Adrenal gland (tissue), 12 donors: ENCODE measurements around the gene UBL7. TPM values are rescaled to one million over a fixed set of nuclear protein-coding genes. Genes with fewer than 3 reads are reported as not detected.
A peak's percentile ranks its signal among the peaks of the same experiment; 100 is the strongest.

ENCODE experiments used
- DNase-seq, 7 donors: peaks; one replicate each; pipeline ENCODE4 v3.0.0-alpha.2; 2019 to 2020
- H3K27ac ChIP-seq, 5 donors: fragments of 200-600 bp; sonication (generic) in 4 of 5; 1 replicate in 3 of 5; 2 replicates in 2 of 5; pipeline versions ENCODE4 v1.5.1 to v1.8.0; 2016 to 2020; ENCODE audit warnings: mild to moderate bottlenecking in 1 of 5
- H3K27me3 ChIP-seq: fragments of 200-600 bp; 2 replicates; pipeline ENCODE4 v1.8.0; 2021
- H3K36me3 ChIP-seq, 2 donors: fragments of 200-600 bp; replicated peaks in 1 of 2; 1 replicate in 1 of 2; 2 replicates in 1 of 2; pipeline versions ENCODE4 v1.5.1 to v1.8.0; 2018 to 2022
- H3K4me1 ChIP-seq, 2 donors: fragments of 200-600 bp; replicated peaks in 1 of 2; 1 replicate in 1 of 2; 2 replicates in 1 of 2; pipeline versions ENCODE4 v1.5.1 to v1.8.0; 2018 to 2021
- H3K4me3 ChIP-seq, 4 donors: fragments of 200-600 bp; sonication (generic) in 3 of 4; one replicate each; pipeline ENCODE4 v1.5.1; 2016 to 2018
- H3K9me3 ChIP-seq, 3 donors: fragments of 200-600 bp; sonication (generic) in 1 of 3; replicated peaks in 1 of 3; 1 replicate in 2 of 3; 2 replicates in 1 of 3; pipeline versions ENCODE4 v1.5.1 to v1.8.0; 2016 to 2021
- POLR2A ChIP-seq, 2 donors: fragments of 450-650 bp; IDR thresholded peaks; one replicate each; pipeline ENCODE4 v1.6.1; 2017; ENCODE audit warnings: antibody characterized with exemption in 2 of 2, mild to moderate bottlenecking in 2 of 2, moderate library complexity in 1 of 2
- WGBS, 4 donors: extraction: QIAGEN DNeasy Blood & Tissue Kit in 2 of 4; methylation state at CpG; one replicate each; pipeline versions ENCODE4 v1.1.5 to v1.1.7; 2013 to 2017; 5-methylcytosine and 5-hydroxymethylcytosine counted together
- intact Hi-C, 2 donors: fragments of 100-400 bp; cut with DNase I; formaldehyde crosslinking; loops; one replicate each; pipeline versions ENCODE4 v1.14.1 to v1.15.0; 2022 to 2023
- polyA plus RNA-seq, 3 donors: library from polyadenylated mRNA; stranded (reverse); fragments of 200-250 nt in 2 of 3; fragments of 350-450 nt in 1 of 3; fragmentation: Illumina TruSeq in 1 of 3; extraction: RNeasy Lipid Tissue Mini Kit (QIAGEN cat#74804) in 1 of 3; gene quantifications; one replicate each; pipeline ENCODE4 v1.2.3, GENCODE V29; 2013 to 2014
- total RNA-seq, 9 donors: library from RNA; depleted of rRNA in 4 of 9; stranded (reverse); fragments of >200 nt in 4 of 9; fragments of 120-200 nt in 1 of 9; fragmentation: NEBNext Ultra II Directional in 1 of 9; extraction: Animal tissue kit (Norgen Biotek cat#: 25700) in 1 of 9; gene quantifications; one replicate each; pipeline versions ENCODE4 v1.1.0 to v1.2.4, GENCODE V29; 2013 to 2023
- TF ChIP-seq, protein P1 (sequence below), 6 experiments: fragments of 450-650 bp in 4 of 6; fragments of 200-600 bp in 2 of 6; sonication (generic) in 1 of 6; IDR thresholded peaks; 1 replicate in 5 of 6; 2 replicates in 1 of 6; pipeline versions ENCODE4 v1.5.1 to v1.8.0; 2016 to 2021; ENCODE audit warnings: antibody characterized with exemption in 6 of 6, mild to moderate bottlenecking in 2 of 6, moderate library complexity in 1 of 6
- donor health status: healthy with polysubstance abuse.
- donor health status: Bipolar disorder and iron deficiency.
- donor health status: DM: yes; HTN: yes; CAD: no.
- donor health status: DM: no; HTN: no; CAD: no.
- donor health status: DM: no; HTN: no; CAD: no.
- donor health status: DM: yes; HTN: yes; CAD: no.

UBL7 gene
- total and polyA plus RNA-seq, 12 donors = 16.0 to 85.0 (median 50.2) TPM

DNA sequence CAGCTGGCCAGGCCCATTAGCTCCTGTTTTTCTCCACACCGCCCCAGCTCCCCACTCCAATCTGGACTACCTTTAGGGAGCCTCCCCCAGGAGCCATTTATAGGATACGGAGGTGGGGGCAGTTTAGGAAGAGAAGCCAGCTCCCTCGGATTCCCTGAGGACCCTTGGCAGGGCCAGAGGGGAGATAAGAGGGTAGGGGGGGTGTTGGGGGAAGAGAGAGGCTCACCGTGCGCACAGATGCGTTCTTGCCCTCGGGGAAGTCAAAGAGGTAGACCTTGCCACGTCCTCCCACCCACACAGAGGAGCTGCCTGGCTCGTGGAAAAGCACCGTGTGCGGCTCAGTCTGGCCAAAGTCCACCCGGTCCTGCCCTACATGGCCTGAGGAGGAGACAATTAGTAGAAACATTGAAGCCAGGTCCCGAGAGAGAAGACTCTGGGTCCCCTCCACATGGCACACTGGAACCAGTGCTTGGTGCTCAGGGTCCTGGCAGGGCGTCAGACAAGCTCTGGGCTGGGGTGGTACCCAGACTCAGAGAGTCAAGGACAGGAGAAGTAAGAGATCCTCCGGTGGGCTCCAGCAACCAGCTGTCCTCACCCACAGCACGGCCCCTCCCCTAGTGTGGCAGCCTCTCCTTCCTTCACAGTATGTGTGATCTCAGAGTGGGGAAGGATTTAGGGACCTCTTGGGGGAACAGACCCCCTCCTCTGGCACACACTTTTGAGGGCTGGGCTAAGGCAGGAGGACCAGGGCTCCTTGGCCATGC lies 42.2 kb downstream of the UBL7 start:
- TF ChIP-seq, protein P1, sequence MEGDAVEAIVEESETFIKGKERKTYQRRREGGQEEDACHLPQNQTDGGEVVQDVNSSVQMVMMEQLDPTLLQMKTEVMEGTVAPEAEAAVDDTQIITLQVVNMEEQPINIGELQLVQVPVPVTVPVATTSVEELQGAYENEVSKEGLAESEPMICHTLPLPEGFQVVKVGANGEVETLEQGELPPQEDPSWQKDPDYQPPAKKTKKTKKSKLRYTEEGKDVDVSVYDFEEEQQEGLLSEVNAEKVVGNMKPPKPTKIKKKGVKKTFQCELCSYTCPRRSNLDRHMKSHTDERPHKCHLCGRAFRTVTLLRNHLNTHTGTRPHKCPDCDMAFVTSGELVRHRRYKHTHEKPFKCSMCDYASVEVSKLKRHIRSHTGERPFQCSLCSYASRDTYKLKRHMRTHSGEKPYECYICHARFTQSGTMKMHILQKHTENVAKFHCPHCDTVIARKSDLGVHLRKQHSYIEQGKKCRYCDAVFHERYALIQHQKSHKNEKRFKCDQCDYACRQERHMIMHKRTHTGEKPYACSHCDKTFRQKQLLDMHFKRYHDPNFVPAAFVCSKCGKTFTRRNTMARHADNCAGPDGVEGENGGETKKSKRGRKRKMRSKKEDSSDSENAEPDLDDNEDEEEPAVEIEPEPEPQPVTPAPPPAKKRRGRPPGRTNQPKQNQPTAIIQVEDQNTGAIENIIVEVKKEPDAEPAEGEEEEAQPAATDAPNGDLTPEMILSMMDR (IDR thresholded peaks at IDR 0.05) = no peak
- TF ChIP-seq POLR2A (IDR thresholded peaks at IDR 0.05) = no peak
- H3K27ac ChIP-seq = peak overlapping the region in 1 of 5 donors; percentile 84
- no peak overlapping the region for H3K4me3 ChIP-seq
- 78 to 86% (median 84%) methylated on average over 14 to 16 of the region's 16 CpGs for WGBS, 4 donors
- H3K9me3 ChIP-seq = no peaks in the 10 kb centered on the region
- no peak for DNase-seq
- H3K36me3 ChIP-seq = no peaks in the 10 kb centered on the region
- peaks cover 6 to 28% of the 10 kb centered on the region in 2 donors for H3K4me1 ChIP-seq
- intact Hi-C loops = no loop called here
- no peaks in the 10 kb centered on the region for H3K27me3 ChIP-seq

DNA sequence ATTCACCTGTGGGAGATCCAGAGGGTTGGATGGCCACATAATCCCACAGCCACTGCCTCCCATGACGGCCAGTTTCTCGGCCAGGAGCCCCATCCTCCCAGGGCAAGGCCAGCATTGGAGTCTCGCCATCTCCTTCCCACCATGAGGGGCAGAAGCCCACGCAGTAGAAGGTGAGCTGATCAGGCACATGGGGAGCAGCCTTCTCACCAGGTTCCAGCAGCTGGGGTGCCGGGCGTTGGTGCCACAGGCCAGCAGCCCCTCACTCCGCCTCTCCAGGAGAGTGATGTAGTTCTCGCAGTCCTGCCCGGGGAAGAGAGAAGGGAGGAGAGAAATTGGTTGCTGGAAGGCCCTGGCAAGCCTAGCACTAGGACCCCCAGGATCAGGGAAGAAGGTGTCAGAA lies 43.3 kb downstream of the UBL7 start:
- no peak overlapping the region for H3K27ac ChIP-seq
- H3K36me3 ChIP-seq = no peaks in the 10 kb centered on the region
- H3K4me1 ChIP-seq = peaks cover 7 to 18% of the 10 kb centered on the region in 2 donors
- H3K4me3 ChIP-seq = no peak overlapping the region
- no peak for DNase-seq
- WGBS, 4 donors = 89 to 98% (median 95%) methylated on average over 8 to 9 of the region's 9 CpGs
- H3K27me3 ChIP-seq = no peaks in the 10 kb centered on the region
- TF ChIP-seq POLR2A (IDR thresholded peaks at IDR 0.05) = no peak
- TF ChIP-seq, protein P1 (IDR thresholded peaks at IDR 0.05) = no peak
- intact Hi-C loops = no loop called here
- H3K9me3 ChIP-seq = no peaks in the 10 kb centered on the region

DNA sequence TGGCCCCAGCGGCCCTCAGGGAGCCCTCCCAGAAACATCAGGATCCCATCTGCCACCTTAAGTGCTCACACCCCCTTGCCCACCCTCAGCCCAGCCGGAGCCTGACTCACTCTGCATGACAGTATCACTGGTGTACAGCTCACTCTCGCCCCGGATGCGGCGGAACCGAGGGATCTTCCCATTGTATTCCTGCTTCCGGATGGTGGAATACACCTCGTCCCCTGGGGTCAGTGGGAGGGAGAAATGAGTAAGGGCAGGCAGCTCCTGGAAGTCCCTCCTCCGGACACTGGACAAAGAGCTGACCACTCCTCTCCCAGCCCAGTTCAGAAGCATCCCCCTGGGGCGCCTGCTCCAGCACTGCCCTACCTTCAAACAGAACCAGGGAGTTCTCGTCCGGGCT lies 43.7 kb downstream of the UBL7 start:
- Histone ChIP-seq H3K27me3 (no peaks in the 10 kb centered on the region), H3K4me3 (no peak overlapping the region), H3K36me3 (no peaks in the 10 kb centered on the region), H3K27ac (no peak overlapping the region), H3K4me1 (peaks cover 11 to 22% of the 10 kb centered on the region in 2 donors), H3K9me3 (no peaks in the 10 kb centered on the region)
- 84 to 92% (median 87%) methylated on average over 9 to 13 of the region's 13 CpGs for WGBS, 4 donors
- intact Hi-C loops = no loop called here
- no peak for TF ChIP-seq POLR2A (IDR thresholded peaks at IDR 0.05)
- TF ChIP-seq, protein P1 (IDR thresholded peaks at IDR 0.05) = no peak
- DNase-seq = no peak

DNA sequence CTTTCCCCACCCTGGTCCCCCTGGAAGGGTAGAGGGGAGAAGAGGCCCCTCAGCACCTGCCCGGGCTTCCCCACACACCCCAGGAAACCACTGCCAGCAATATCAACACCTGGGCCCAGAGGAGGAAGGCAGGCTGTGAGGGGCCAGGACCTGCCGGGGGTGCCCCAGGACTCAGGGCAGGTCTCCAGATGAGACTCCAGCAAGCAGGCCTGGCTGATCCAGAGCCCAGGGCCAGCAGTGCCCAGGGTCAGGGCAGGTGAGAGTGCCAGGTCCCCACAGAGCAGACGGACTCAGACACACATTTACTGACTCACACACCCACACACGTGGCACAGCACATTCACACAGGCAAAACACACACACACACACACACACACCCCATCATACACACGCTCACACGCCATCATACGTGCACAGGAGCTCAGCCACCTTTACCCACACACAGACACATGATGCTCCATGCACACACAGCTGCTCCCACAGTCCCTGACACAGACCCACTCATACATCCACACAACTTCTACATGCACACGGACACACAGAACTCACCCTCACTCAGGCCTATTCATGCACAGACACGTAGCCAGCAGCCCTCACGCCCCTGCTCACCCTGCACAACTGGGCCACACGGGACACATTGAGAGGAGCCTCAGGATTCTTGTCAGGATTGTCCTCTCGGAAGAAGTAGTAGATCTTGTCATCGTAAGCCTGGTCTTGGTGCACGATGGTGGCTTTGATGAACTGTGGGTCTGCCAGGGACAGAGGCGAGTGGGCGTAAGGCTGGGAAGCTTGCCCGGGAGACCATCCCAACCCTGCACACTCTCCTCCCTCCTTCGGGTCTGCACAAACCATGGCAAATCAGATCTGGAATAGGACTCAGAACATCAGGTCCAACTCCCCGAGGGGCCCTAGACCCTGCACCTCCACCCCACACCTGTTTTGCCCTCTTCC lies 44.7 kb downstream of the UBL7 start:
- 82 to 88% (median 83%) methylated on average over 15 to 19 of the region's 19 CpGs for WGBS, 4 donors
- no peak overlapping the region for H3K27ac ChIP-seq
- no peak for DNase-seq

More for the DNA sequence above, 44.7 kb downstream of the UBL7 start:
- Histone ChIP-seq H3K4me1 (peaks cover 18 to 30% of the 10 kb centered on the region in 2 donors), H3K36me3 (no peaks in the 10 kb centered on the region), H3K27me3 (no peaks in the 10 kb centered on the region), H3K9me3 (no peaks in the 10 kb centered on the region), H3K4me3 (no peak overlapping the region)
- no peak for TF ChIP-seq POLR2A (IDR thresholded peaks at IDR 0.05)
- TF ChIP-seq, protein P1 (IDR thresholded peaks at IDR 0.05) = no peak
- intact Hi-C loops = no loop called here
